H9 (cell line): ENCODE measurements around the gene APOBEC4. TPM values are rescaled to one million over a fixed set of nuclear protein-coding genes. Genes with fewer than 3 reads are reported as not detected.
A peak's percentile ranks its signal among the peaks of the same experiment; 100 is the strongest.

Experiments
- DNase-seq: peaks from one replicate; pipeline ENCODE4 v3.0.0-alpha.2; 2017
- H2AFZ ChIP-seq: one replicate; pipeline ENCODE4 v1.6.1; 2013; ENCODE audit warnings: mild to moderate bottlenecking, low read length, control low read depth, moderate library complexity
- H2AK5ac ChIP-seq: 2 replicates; pipeline ENCODE4 v1.6.1; 2013; ENCODE audit warnings: low read length, control low read depth, mixed read lengths; ENCODE audit not compliant: insufficient read length
- H2BK120ac ChIP-seq: one replicate; pipeline ENCODE4 v1.6.1; 2013; ENCODE audit warnings: low read depth, mild to moderate bottlenecking, low read length, control low read depth, inconsistent platforms; ENCODE audit not compliant: poor library complexity, severe bottlenecking
- H2BK12ac ChIP-seq: 2 replicates; pipeline ENCODE4 v1.6.1; 2013; ENCODE audit warnings: low read length, control low read depth, mixed read lengths, low read depth; ENCODE audit not compliant: insufficient read length
- H2BK15ac ChIP-seq: 2 replicates; pipeline ENCODE4 v1.6.1; 2013; ENCODE audit warnings: low read depth, low read length, control low read depth
- H2BK20ac ChIP-seq: one replicate; pipeline ENCODE4 v1.6.1; 2013; ENCODE audit warnings: low read depth, mild to moderate bottlenecking, low read length, control low read depth, inconsistent platforms; ENCODE audit not compliant: poor library complexity, severe bottlenecking
- H2BK5ac ChIP-seq: 2 replicates; pipeline ENCODE4 v1.6.1; 2013; ENCODE audit warnings: low read length, control low read depth, mixed read lengths; ENCODE audit not compliant: insufficient read length
- H3K14ac ChIP-seq: 2 replicates; pipeline ENCODE4 v1.6.1; 2013; ENCODE audit warnings: low read length, control low read depth; ENCODE audit not compliant: insufficient read depth
- H3K18ac ChIP-seq: 2 replicates; pipeline ENCODE4 v1.6.1; 2013; ENCODE audit warnings: low read depth, mild to moderate bottlenecking, mixed read lengths, low read length, control low read depth; ENCODE audit not compliant: insufficient read length
- H3K23ac ChIP-seq: 2 replicates; pipeline ENCODE4 v1.6.1; 2013; ENCODE audit warnings: low read length, control low read depth, mixed read lengths, low read depth; ENCODE audit not compliant: insufficient read length
- H3K23me2 ChIP-seq: 2 replicates; pipeline ENCODE4 v1.6.1; 2013; ENCODE audit warnings: low read depth, mild to moderate bottlenecking, mixed read lengths, low read length, control low read depth; ENCODE audit not compliant: insufficient read length, poor library complexity, severe bottlenecking
- H3K27ac ChIP-seq: 2 replicates; pipeline ENCODE4 v1.5.1; 2013; ENCODE audit warnings: low read length, control low read depth, mixed read lengths, low read depth; ENCODE audit not compliant: insufficient read length
- H3K27me3 ChIP-seq: 2 replicates; pipeline ENCODE4 v1.6.1; 2013; ENCODE audit warnings: low read length, control low read depth, inconsistent platforms; ENCODE audit not compliant: insufficient read depth
- H3K4ac ChIP-seq: 2 replicates; pipeline ENCODE4 v1.6.1; 2013; ENCODE audit warnings: low read depth, mild to moderate bottlenecking, control low read depth, inconsistent platforms, low read length, moderate library complexity
- H3K4me1 ChIP-seq: 2 replicates; pipeline ENCODE4 v1.6.1; 2013; ENCODE audit warnings: low read length, control low read depth, inconsistent platforms; ENCODE audit not compliant: insufficient read depth
- H3K4me2 ChIP-seq: 2 replicates; pipeline ENCODE4 v1.6.1; 2013; ENCODE audit warnings: low read length, control low read depth, mixed read lengths; ENCODE audit not compliant: insufficient read length, insufficient read depth
- H3K56ac ChIP-seq: 2 replicates; pipeline ENCODE4 v1.6.1; 2013; ENCODE audit warnings: low read depth, mild to moderate bottlenecking, mixed read lengths, low read length, control low read depth; ENCODE audit not compliant: insufficient read length
- H3K79me1 ChIP-seq: 2 replicates; pipeline ENCODE4 v1.6.1; 2013; ENCODE audit warnings: low read depth, mild to moderate bottlenecking, moderate library complexity, low read length, control low read depth, inconsistent platforms; ENCODE audit not compliant: insufficient read depth, poor library complexity, severe bottlenecking
- H3K79me2 ChIP-seq: 2 replicates; pipeline ENCODE4 v1.6.1; 2013; ENCODE audit warnings: low read length, control low read depth, inconsistent platforms; ENCODE audit not compliant: insufficient read depth
- H3K9ac ChIP-seq: 2 replicates; pipeline ENCODE4 v1.6.1; 2013; ENCODE audit warnings: low read length, control low read depth, mixed read lengths; ENCODE audit not compliant: insufficient read length; ENCODE audit errors: extremely low read depth
- H3K9me3 ChIP-seq: one replicate; pipeline ENCODE4 v1.6.1; 2013; ENCODE audit warnings: low read depth, low read length, inconsistent platforms; ENCODE audit not compliant: control insufficient read depth
- H3T11ph ChIP-seq: one replicate; pipeline ENCODE4 v1.6.1; 2013; ENCODE audit warnings: mild to moderate bottlenecking, low read length, control low read depth, inconsistent platforms
- H4K20me1 ChIP-seq: one replicate; pipeline ENCODE4 v1.6.1; 2013; ENCODE audit not compliant: control insufficient read depth, insufficient read length, insufficient read depth
- H4K5ac ChIP-seq: 2 replicates; pipeline ENCODE4 v1.6.1; 2013; ENCODE audit warnings: low read depth, mild to moderate bottlenecking, mixed read lengths, low read length, control low read depth; ENCODE audit not compliant: insufficient read length
- H4K8ac ChIP-seq: replicated peaks from 2 replicates; pipeline ENCODE4 v1.6.1; 2013; ENCODE audit warnings: low read length, control low read depth, mixed read lengths, low read depth; ENCODE audit not compliant: insufficient read length
- H4K91ac ChIP-seq: 2 replicates; pipeline ENCODE4 v1.6.1; 2013; ENCODE audit warnings: low read depth, mild to moderate bottlenecking, moderate library complexity, mixed read lengths, low read length, control low read depth; ENCODE audit not compliant: insufficient read length
- H3K27ac Mint-ChIP-seq, 3 experiments: 2 replicates in 2 of 3; 3 replicates in 1 of 3; pipeline ENCODE4 v1.8.0; 2020 to 2021; ENCODE audit warnings: mixed read lengths in 3 of 3, mild to moderate bottlenecking in 1 of 3, moderate library complexity in 1 of 3
- H3K27me3 Mint-ChIP-seq: 2 replicates; pipeline ENCODE4 v1.8.0; 2021; ENCODE audit warnings: low read depth, mild to moderate bottlenecking, moderate library complexity, mixed read lengths
- H3K36me3 Mint-ChIP-seq, 3 experiments: 2 replicates in 2 of 3; 3 replicates in 1 of 3; pipeline ENCODE4 v1.8.0; 2020 to 2021; ENCODE audit warnings: low read depth in 3 of 3, mixed read lengths in 3 of 3; ENCODE audit not compliant: insufficient read depth in 1 of 3
- H3K4me1 Mint-ChIP-seq, 2 experiments: 2 replicates each; pipeline ENCODE4 v1.8.0; 2020; ENCODE audit warnings: mixed read lengths in 2 of 2
- H3K4me3 Mint-ChIP-seq, 2 experiments: 2 replicates in 1 of 2; 3 replicates in 1 of 2; pipeline ENCODE4 v1.8.0; 2020 to 2021; ENCODE audit warnings: mild to moderate bottlenecking in 2 of 2, mixed read lengths in 2 of 2, moderate library complexity in 1 of 2
- H3K9me3 Mint-ChIP-seq, 2 experiments: 2 replicates in 1 of 2; 3 replicates in 1 of 2; pipeline ENCODE4 v1.8.0; 2020; ENCODE audit warnings: mild to moderate bottlenecking in 2 of 2, mixed read lengths in 2 of 2, moderate library complexity in 1 of 2
- WGBS: extraction: QIAGEN DNeasy Blood & Tissue Kit; methylation state at CpG from one replicate; pipeline ENCODE4 v1.1.7; 2013; ENCODE audit warnings: missing lambda C conversion rate, low lambda C conversion rate, mixed read lengths; ENCODE audit not compliant: insufficient read length; ENCODE audit errors: extremely low coverage; 5-methylcytosine and 5-hydroxymethylcytosine counted together
- total RNA-seq: library from RNA; stranded (reverse); gene quantifications from 2 replicates; pipeline ENCODE4 v1.2.1, GENCODE V29; 2021
- TF ChIP-seq, protein P1 (sequence below): fragments of 200-600 bp; sonication (generic); conservative IDR thresholded peaks from 3 replicates; pipeline ENCODE4 v1.8.0; 2021; ENCODE audit warnings: antibody characterized with exemption, mild to moderate bottlenecking

Gene APOBEC4
- total RNA-seq, 1 experiment from 2014 or later, result not detected

DNA sequence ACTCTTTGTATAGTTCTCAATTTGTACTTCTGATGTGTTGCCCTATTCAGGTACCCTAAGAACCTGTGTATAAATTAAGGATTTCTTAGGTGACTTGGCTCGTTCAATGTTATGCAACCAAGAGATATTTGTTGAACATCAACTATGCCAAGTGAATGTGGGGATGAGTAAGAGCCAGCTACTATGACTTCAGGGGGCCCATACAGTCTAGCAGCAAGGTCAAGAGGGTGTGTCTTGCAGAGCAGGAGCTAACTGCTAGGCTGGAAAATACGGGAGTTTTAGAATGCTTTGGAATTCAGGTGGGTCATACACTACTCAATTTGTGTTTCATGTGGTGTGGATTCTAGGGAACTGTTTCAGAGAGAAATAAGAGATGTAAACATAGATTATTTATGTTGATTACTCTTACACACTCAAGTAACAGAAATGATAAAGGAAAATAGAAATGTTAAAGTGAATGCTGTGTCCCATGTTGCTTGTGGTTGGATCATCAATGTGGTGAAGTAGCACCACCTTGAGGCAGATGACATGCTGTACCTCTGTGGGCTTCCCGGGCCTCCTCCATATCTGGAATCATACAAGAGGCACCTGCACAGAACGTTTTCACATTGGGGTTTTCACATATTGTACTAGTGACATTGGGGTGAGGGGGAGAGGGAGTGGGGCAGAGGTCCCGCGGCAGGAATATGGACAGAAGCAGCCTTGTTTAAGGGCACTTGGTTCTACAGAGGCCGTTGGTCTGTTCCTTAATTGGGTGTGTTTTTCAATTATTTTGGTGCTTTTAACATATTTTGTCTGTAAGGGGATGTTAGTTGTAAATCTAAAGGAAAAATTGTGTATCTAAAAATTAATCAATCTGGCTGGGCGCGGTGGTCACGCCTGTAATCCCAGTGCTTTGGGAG is 30.0 kb downstream of the APOBEC4 start:
- Histone ChIP-seq H4K20me1 (no peaks in the 10 kb centered on the region), H3K4me2 (no peak overlapping the region), H2BK20ac (no peak overlapping the region), H2BK15ac (no peak overlapping the region), H2AFZ (no peak overlapping the region), H3K79me1 (no peaks in the 10 kb centered on the region), H4K91ac (no peak overlapping the region), H4K8ac (no peak overlapping the region), H3K14ac (no peak overlapping the region), H2AK5ac (no peak overlapping the region), H3K23me2 (no peaks in the 10 kb centered on the region), H2BK120ac (no peak overlapping the region), H3K23ac (no peak overlapping the region), H3K18ac (no peak overlapping the region), H3T11ph (no peak overlapping the region), H3K4me1 (no peaks in the 10 kb centered on the region; the same call in 1 of the 2 replicates), H2BK5ac (no peak overlapping the region), H3K27me3 (no peaks in the 10 kb centered on the region), H3K9me3 (no peaks in the 10 kb centered on the region), H4K5ac (no peak overlapping the region), H3K9ac (no peak overlapping the region), H2BK12ac (no peak overlapping the region), H3K56ac (no peak overlapping the region), H3K79me2 (no peaks in the 10 kb centered on the region), H3K4ac (no peak overlapping the region), H3K27ac (no peak overlapping the region)
- TF ChIP-seq, protein P1, sequence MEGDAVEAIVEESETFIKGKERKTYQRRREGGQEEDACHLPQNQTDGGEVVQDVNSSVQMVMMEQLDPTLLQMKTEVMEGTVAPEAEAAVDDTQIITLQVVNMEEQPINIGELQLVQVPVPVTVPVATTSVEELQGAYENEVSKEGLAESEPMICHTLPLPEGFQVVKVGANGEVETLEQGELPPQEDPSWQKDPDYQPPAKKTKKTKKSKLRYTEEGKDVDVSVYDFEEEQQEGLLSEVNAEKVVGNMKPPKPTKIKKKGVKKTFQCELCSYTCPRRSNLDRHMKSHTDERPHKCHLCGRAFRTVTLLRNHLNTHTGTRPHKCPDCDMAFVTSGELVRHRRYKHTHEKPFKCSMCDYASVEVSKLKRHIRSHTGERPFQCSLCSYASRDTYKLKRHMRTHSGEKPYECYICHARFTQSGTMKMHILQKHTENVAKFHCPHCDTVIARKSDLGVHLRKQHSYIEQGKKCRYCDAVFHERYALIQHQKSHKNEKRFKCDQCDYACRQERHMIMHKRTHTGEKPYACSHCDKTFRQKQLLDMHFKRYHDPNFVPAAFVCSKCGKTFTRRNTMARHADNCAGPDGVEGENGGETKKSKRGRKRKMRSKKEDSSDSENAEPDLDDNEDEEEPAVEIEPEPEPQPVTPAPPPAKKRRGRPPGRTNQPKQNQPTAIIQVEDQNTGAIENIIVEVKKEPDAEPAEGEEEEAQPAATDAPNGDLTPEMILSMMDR, result peak; percentile 90
- Mint-ChIP-seq H3K9me3 (no peaks in the 10 kb centered on the region), H3K4me1 (peaks cover 36 to 37% of the 10 kb centered on the region in 2 experiments), H3K27ac (peak overlapping the region in 2 of 3 experiments; percentile 27 to 37; a peak in 2 of 7 replicates), H3K4me3 (no peak overlapping the region), H3K36me3 (peaks cover under 1 to 8% (median 1%) of the 10 kb centered on the region in 3 experiments; a peak in 5 of 7 replicates), H3K27me3 (no peaks in the 10 kb centered on the region)
- DNase-seq, result peak; percentile 55
- no CpG with 5 or more reads among the region's 10 CpGs for WGBS
